AG04450 (cell line): ENCODE results near the gene NCOA3. TPM values are rescaled to one million over a fixed set of nuclear protein-coding genes. Genes with fewer than 3 reads are reported as not detected.
"Not testable (repeated sequence)": the region's sequence is repeated elsewhere in the genome, so short reads cannot be mapped to it uniquely, and the experiment has no call there.

Source experiments
- CTCF ChIA-PET: fragments of 300-600, 350-600 bp; formaldehyde crosslinking; extraction: SDS; loops from one replicate; lab custom pipeline; 2022; ENCODE audit warnings: antibody characterized with exemption, inconsistent platforms; lab: Charles Lee
- POLR2A ChIA-PET: fragments of 350-600 bp; formaldehyde crosslinking; extraction: SDS; loops from one replicate; lab custom pipeline; 2021; ENCODE audit warnings: antibody characterized with exemption, inconsistent platforms; lab: Yijun Ruan, JAX
- DNase-seq: peaks from one replicate; pipeline ENCODE4 v3.0.0-alpha.2; 2011; ENCODE audit warnings: low read depth, low spot score
- H3K27ac ChIP-seq: one replicate; pipeline ENCODE4 v1.5.1; 2012; ENCODE audit warnings: low read depth, low read length, control low read depth
- H3K27me3 ChIP-seq: one replicate; pipeline ENCODE4 v1.6.0; 2012; ENCODE audit warnings: low read length; ENCODE audit not compliant: control insufficient read depth, insufficient read depth
- H3K4me3 ChIP-seq: 2 replicates; pipeline ENCODE4 v1.5.1; 2011; ENCODE audit warnings: mild to moderate bottlenecking, low read depth, low read length, control low read depth
- H3K9me3 ChIP-seq: 2 replicates; pipeline ENCODE4 v1.5.1; 2012; ENCODE audit warnings: low read length; ENCODE audit not compliant: control insufficient read depth, insufficient read depth
- CTCF ChIP-seq: IDR thresholded peaks from 2 replicates; pipeline ENCODE4 v1.5.1; 2011; ENCODE audit warnings: low read depth, low read length, control low read depth, inconsistent platforms
- polyA plus RNA-seq: library from polyadenylated mRNA; depleted of rRNA; stranded (reverse); fragments of >200 nt; gene quantifications from 2 replicates; pipeline ENCODE4 v1.2.3, GENCODE V29; 2011

NCOA3 gene
- polyA plus RNA-seq, 1 experiment: 25.4 TPM

DNA sequence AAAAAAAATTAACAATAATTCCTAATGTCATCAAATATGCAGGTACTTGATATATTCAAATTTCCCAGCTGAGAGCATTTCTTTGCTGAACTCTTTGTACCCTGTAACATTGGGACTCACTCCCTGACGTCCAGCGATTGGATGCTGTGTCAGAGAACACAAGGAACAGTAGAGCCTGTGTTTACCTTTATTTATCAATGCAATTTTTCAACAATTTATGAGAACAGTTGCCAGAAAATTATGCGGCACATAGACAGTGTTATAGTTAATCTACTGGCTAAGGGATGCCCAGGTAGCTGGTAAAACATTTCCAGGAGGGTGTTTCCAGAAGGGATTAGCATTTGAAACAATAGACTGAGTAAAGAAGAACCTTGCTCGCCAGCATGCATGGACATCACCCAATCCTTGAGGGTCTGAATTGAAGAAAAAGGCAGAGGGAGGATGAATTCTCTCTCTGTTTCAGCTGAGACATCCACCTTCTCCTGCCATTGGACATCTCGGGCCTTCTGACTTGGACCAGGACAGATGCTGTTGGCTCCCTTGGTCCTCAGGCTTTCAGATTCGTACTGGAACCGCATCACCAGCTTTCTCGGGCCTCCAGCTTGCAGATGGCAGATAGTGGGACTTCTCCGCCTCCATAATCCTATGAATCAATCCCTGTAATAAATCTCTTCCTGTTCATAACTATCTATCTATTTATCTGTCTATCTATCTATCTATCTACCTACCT, 42.2 kb upstream of the NCOA3 start:
- POLR2A ChIA-PET: no interaction called here
- no peaks in the 10 kb centered on the region for H3K27me3 ChIP-seq
- CTCF ChIA-PET: interaction anchor here (1.0 kb wide), 1 partner anchor 1161 kb away, joined by 3 read pairs; no protein-coding TSS in a partner anchor
- no peak overlapping the region for H3K27ac ChIP-seq
- DNase-seq: no peak
- no peak for TF ChIP-seq CTCF
- H3K4me3 ChIP-seq: no peak overlapping the region
- peaks cover 3% of the 10 kb centered on the region; the same call in 1 of the 2 replicates for H3K9me3 ChIP-seq

- CTCF ChIA-PET, POLR2A ChIA-PET: not testable (repeated sequence)
Observed at GRCh38 chr20:47460761-47461112, 41.0 kb upstream of the NCOA3 start.

GRCh38 chr20:47461120-47461685, 40.5 kb upstream of the NCOA3 start:
- POLR2A ChIA-PET: no interaction called here
- Histone ChIP-seq H3K27ac (no peak overlapping the region), H3K4me3 (no peak overlapping the region), H3K27me3 (no peaks in the 10 kb centered on the region), H3K9me3 (no peaks in the 10 kb centered on the region)
- no peak for TF ChIP-seq CTCF
- CTCF ChIA-PET: no interaction called here
- no peak for DNase-seq

More at GRCh38 chr20:47460761-47461112, 41.0 kb upstream of the NCOA3 start:
- H3K4me3 ChIP-seq, DNase-seq, H3K27me3 ChIP-seq, H3K9me3 ChIP-seq, H3K27ac ChIP-seq: not testable (repeated sequence)

DNA sequence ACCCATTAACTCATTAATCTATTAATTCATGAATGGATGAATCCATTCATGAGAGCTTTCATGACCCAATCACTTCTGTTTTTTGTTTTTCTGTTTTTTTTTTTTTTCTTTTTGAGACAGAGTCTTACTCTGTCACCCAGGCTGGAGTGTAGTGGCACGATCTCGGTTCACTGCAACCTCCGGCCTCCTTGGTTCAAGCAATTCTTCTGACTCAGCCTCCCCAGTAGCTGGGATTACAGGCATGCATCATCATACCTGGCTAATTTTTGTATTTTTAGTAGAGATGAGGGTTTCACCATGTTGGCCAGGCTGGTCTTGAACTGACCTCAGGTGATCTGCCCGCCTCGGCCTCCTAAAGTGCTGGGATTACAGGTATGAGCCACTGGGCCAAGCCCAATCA, 39.8 kb upstream of the NCOA3 start:
- CTCF ChIA-PET, H3K27me3 ChIP-seq, H3K4me3 ChIP-seq, DNase-seq, H3K27ac ChIP-seq, POLR2A ChIA-PET, H3K9me3 ChIP-seq: not testable (repeated sequence)

- CTCF ChIA-PET: interaction anchor here (0.6 to 1.6 kb wide), 2 partner anchors 13 to 75 kb away, joined by 3 to 5 read pairs; no protein-coding TSS in a partner anchor
- peak; percentile 64 for TF ChIP-seq CTCF
- Histone ChIP-seq H3K4me3 (no peak overlapping the region), H3K9me3 (no peaks in the 10 kb centered on the region), H3K27me3 (no peaks in the 10 kb centered on the region), H3K27ac (no peak overlapping the region)
- POLR2A ChIA-PET: interaction anchor here (0.6 to 1.0 kb wide), 4 partner anchors 38 to 322 kb away, joined by 3 to 9 read pairs (median 3); partner anchors contain the start of gene NCOA3
- DNase-seq: peak; percentile 95
Observed at GRCh38 chr20:47464380-47465101, 37.1 kb upstream of the NCOA3 start.
